H1 (cell line): ENCODE results near the gene DAPK1. TPM values are rescaled to one million over a fixed set of nuclear protein-coding genes. Genes with fewer than 3 reads are reported as not detected.

Source experiments
- CTCF ChIA-PET: fragments of 300-600 bp; sonication (Branson Sonifier 250); formaldehyde crosslinking; loops from one replicate; lab custom pipeline; 2021; ENCODE audit not compliant: partially characterized antibody; lab: Charles Lee
- POLR2A ChIA-PET: fragments of 300-600 bp; sonication (Branson Sonifier 250); formaldehyde crosslinking; loops from one replicate; lab custom pipeline; 2021; ENCODE audit warnings: inconsistent platforms; ENCODE audit not compliant: partially characterized antibody; lab: Charles Lee
- DNase-seq, 2 experiments: peaks; one replicate each; pipeline versions ENCODE4 v3.0.0 to v3.0.0-alpha.2; 2010 to 2022; ENCODE audit warnings: low spot score in 2 of 2, low read depth in 1 of 2, mixed read lengths in 1 of 2
- FAIRE-seq: peaks from 2 replicates; lab custom pipeline; 2011; peaks lifted over from hg19 to GRCh38; lab: Jason Lieb, UNC
- H2AFZ ChIP-seq: 2 replicates; pipeline ENCODE4 v1.8.1; 2012; ENCODE audit warnings: low read length, inconsistent platforms
- H2AK5ac ChIP-seq: 2 replicates; pipeline ENCODE4 v1.6.1; 2013; ENCODE audit warnings: low read depth, low read length
- H2BK120ac ChIP-seq: replicated peaks from 2 replicates; pipeline ENCODE3; 2013; ENCODE audit warnings: low read depth, low read length, inconsistent platforms
- H2BK12ac ChIP-seq: 2 replicates; pipeline ENCODE4 v1.6.1; 2013; ENCODE audit warnings: low read depth, low read length
- H2BK15ac ChIP-seq: 2 replicates; pipeline ENCODE4 v1.6.1; 2013; ENCODE audit warnings: low read length
- H2BK20ac ChIP-seq: 2 replicates; pipeline ENCODE4 v1.6.1; 2013; ENCODE audit warnings: low read length
- H2BK5ac ChIP-seq: 2 replicates; pipeline ENCODE4 v1.6.1; 2013; ENCODE audit warnings: low read depth, low read length
- H3K14ac ChIP-seq: 2 replicates; pipeline ENCODE4 v1.6.1; 2013; ENCODE audit warnings: inconsistent platforms; ENCODE audit not compliant: insufficient read length
- H3K18ac ChIP-seq: 2 replicates; pipeline ENCODE4 v1.6.1; 2013; ENCODE audit warnings: low read length; ENCODE audit errors: extremely low read depth
- H3K23ac ChIP-seq: 2 replicates; pipeline ENCODE4 v1.6.1; 2013; ENCODE audit warnings: inconsistent platforms; ENCODE audit not compliant: insufficient read length
- H3K23me2 ChIP-seq: 2 replicates; pipeline ENCODE4 v1.6.1; 2013; ENCODE audit warnings: low read depth, low read length
- H3K27ac ChIP-seq: 2 replicates; pipeline ENCODE4 v1.6.1; 2011; ENCODE audit warnings: low read depth, low read length, inconsistent platforms
- H3K27me3 ChIP-seq, 4 experiments: replicated peaks in 1 of 4; 1 replicate in 1 of 4; 2 replicates in 3 of 4; pipeline versions ENCODE4 v1.6.1 to v1.8.1; 2011 to 2013; ENCODE audit warnings: low read length in 3 of 4, mild to moderate bottlenecking in 3 of 4, inconsistent platforms in 2 of 4, mixed read lengths in 2 of 4, moderate library complexity in 1 of 4; ENCODE audit not compliant: control insufficient read depth in 3 of 4, insufficient read depth in 3 of 4; ENCODE audit errors: extremely low read depth in 1 of 4
- H3K36me3 ChIP-seq, 4 experiments: 2 replicates each; pipeline versions ENCODE4 v1.6.1 to v1.8.1; 2011 to 2013; ENCODE audit warnings: mild to moderate bottlenecking in 4 of 4, low read length in 3 of 4, moderate library complexity in 2 of 4, control low read depth in 1 of 4, inconsistent platforms in 1 of 4; ENCODE audit not compliant: insufficient read depth in 4 of 4, control insufficient read depth in 2 of 4
- H3K4ac ChIP-seq: replicated peaks from 2 replicates; pipeline ENCODE3; 2013; ENCODE audit warnings: low read length, low read depth, mixed read lengths, inconsistent platforms; ENCODE audit not compliant: insufficient read length
- H3K4me1 ChIP-seq, 4 experiments: replicated peaks in 1 of 4; 1 replicate in 1 of 4; 2 replicates in 3 of 4; pipeline versions ENCODE4 v1.6.1 to v1.8.1; 2011 to 2013; ENCODE audit warnings: low read length in 3 of 4, inconsistent platforms in 2 of 4, mixed read lengths in 1 of 4; ENCODE audit not compliant: insufficient read depth in 4 of 4, control insufficient read depth in 3 of 4
- H3K4me2 ChIP-seq, 2 experiments: 2 replicates each; pipeline versions ENCODE4 v1.6.1 to v1.8.1; 2011 to 2013; ENCODE audit warnings: low read depth in 2 of 2, low read length in 2 of 2, control low read depth in 1 of 2, inconsistent platforms in 1 of 2, mild to moderate bottlenecking in 1 of 2; ENCODE audit not compliant: insufficient read depth in 1 of 2
- H3K4me3 ChIP-seq, 4 experiments: fragments of 200-600, 300-600 bp in 1 of 4; sonication (generic), shearing (Covaris generic), sonication (Bioruptor Twin) in 1 of 4; 2 replicates each; pipeline versions ENCODE4 v1.5.1 to v1.8.1; 2011 to 2016; ENCODE audit warnings: low read length in 4 of 4, low read depth in 3 of 4, control low read depth in 2 of 4, inconsistent platforms in 2 of 4, mild to moderate bottlenecking in 2 of 4, mixed read lengths in 1 of 4, moderate library complexity in 1 of 4; ENCODE audit not compliant: insufficient read depth in 2 of 4; ENCODE audit errors: extremely low read depth in 1 of 4
- H3K56ac ChIP-seq: replicated peaks from 2 replicates; pipeline ENCODE3; 2013; ENCODE audit warnings: low read depth, mild to moderate bottlenecking, mixed read lengths, low read length, inconsistent platforms; ENCODE audit not compliant: insufficient read length
- H3K79me1 ChIP-seq: 2 replicates; pipeline ENCODE4 v1.6.1; 2013; ENCODE audit warnings: low read depth, low read length, control low read depth
- H3K79me2 ChIP-seq, 2 experiments: 2 replicates each; pipeline versions ENCODE4 v1.6.1 to v1.8.1; 2012 to 2013; ENCODE audit warnings: low read length in 2 of 2, mild to moderate bottlenecking in 2 of 2, inconsistent platforms in 1 of 2; ENCODE audit not compliant: insufficient read depth in 2 of 2, control insufficient read depth in 1 of 2
- H3K9ac ChIP-seq, 4 experiments: replicated peaks in 1 of 4; 1 replicate in 1 of 4; 2 replicates in 3 of 4; pipeline versions ENCODE4 v1.6.1 to v1.8.1; 2011 to 2013; ENCODE audit warnings: low read depth in 3 of 4, low read length in 3 of 4, control low read depth in 2 of 4, mild to moderate bottlenecking in 2 of 4, moderate library complexity in 2 of 4, inconsistent platforms in 1 of 4; ENCODE audit errors: extremely low read depth in 1 of 4
- H3K9me3 ChIP-seq, 2 experiments: 2 replicates each; pipeline versions ENCODE4 v1.6.1 to v1.8.1; 2012 to 2013; ENCODE audit warnings: mild to moderate bottlenecking in 2 of 2, moderate library complexity in 2 of 2, control low read depth in 1 of 2, inconsistent platforms in 1 of 2, low read depth in 1 of 2, low read length in 1 of 2, mixed read lengths in 1 of 2; ENCODE audit not compliant: insufficient read depth in 2 of 2
- H4K20me1 ChIP-seq, 2 experiments: replicated peaks in 1 of 2; 2 replicates each; pipeline versions ENCODE3 to v1.8.1; 2011 to 2013; ENCODE audit warnings: inconsistent platforms in 2 of 2, low read length in 2 of 2, mild to moderate bottlenecking in 1 of 2; ENCODE audit not compliant: insufficient read depth in 2 of 2, control insufficient read depth in 1 of 2
- H4K5ac ChIP-seq: 2 replicates; pipeline ENCODE4 v1.6.1; 2013; ENCODE audit warnings: low read length, low read depth, mixed read lengths, inconsistent platforms; ENCODE audit not compliant: insufficient read length
- H4K8ac ChIP-seq: 2 replicates; pipeline ENCODE4 v1.8.0; 2013; ENCODE audit warnings: mild to moderate bottlenecking, moderate library complexity, low read length, inconsistent platforms; ENCODE audit not compliant: insufficient read depth; ENCODE audit errors: extremely low read depth
- H4K91ac ChIP-seq: replicated peaks from 2 replicates; pipeline ENCODE3; 2013; ENCODE audit warnings: low read length, mixed read lengths, inconsistent platforms; ENCODE audit not compliant: insufficient read length
- ATF2 ChIP-seq: IDR thresholded peaks from 2 replicates; pipeline ENCODE4 v1.6.1; 2012; ENCODE audit warnings: low read length, inconsistent platforms
- ATF3 ChIP-seq: IDR thresholded peaks from 2 replicates; pipeline ENCODE4 v1.6.1; 2011; ENCODE audit warnings: low read depth, mild to moderate bottlenecking, low read length; ENCODE audit not compliant: insufficient read depth
- BACH1 ChIP-seq: IDR thresholded peaks from 2 replicates; pipeline ENCODE4 v1.6.1; 2012; ENCODE audit warnings: low read length, improper control_type of control experiment
- CBX5 ChIP-seq: fragments of 300-800, 300-1000 bp; sonication (generic); IDR thresholded peaks from 2 replicates; pipeline ENCODE4 v1.7.1; 2016; ENCODE audit warnings: antibody characterized with exemption, low read length, low read depth
- HDAC2 ChIP-seq, 2 experiments: fragments of 300-600 bp in 1 of 2; sonication (generic) in 1 of 2; IDR thresholded peaks; 2 replicates each; pipeline ENCODE4 v1.6.1; 2011 to 2012; ENCODE audit warnings: low read depth in 2 of 2, low read length in 2 of 2, mild to moderate bottlenecking in 2 of 2, moderate library complexity in 2 of 2, borderline replicate concordance in 1 of 2, inconsistent platforms in 1 of 2
- JUN ChIP-seq: IDR thresholded peaks from 2 replicates; pipeline ENCODE4 v1.6.1; 2011; ENCODE audit warnings: low read depth, mild to moderate bottlenecking, improper control_type of control experiment, low read length
- KDM5A ChIP-seq: fragments of 200-600 bp; IDR thresholded peaks from 2 replicates; pipeline ENCODE4 v1.7.1; 2012; ENCODE audit warnings: mild to moderate bottlenecking, low read length, inconsistent platforms, mixed read lengths
- MAX ChIP-seq: IDR thresholded peaks from 2 replicates; pipeline ENCODE4 v1.6.1; 2012; ENCODE audit warnings: inconsistent platforms
- PHF8 ChIP-seq: fragments of 200-600 bp; sonication (generic); conservative IDR thresholded peaks from 2 replicates; pipeline ENCODE4 v1.7.1; 2012; ENCODE audit warnings: low read depth, mild to moderate bottlenecking, inconsistent platforms, low read length, moderate library complexity
- POLR2AphosphoS5 ChIP-seq: IDR thresholded peaks from 2 replicates; pipeline ENCODE4 v1.6.1; 2011; ENCODE audit warnings: low read depth, low read length
- SP4 ChIP-seq: IDR thresholded peaks from 2 replicates; pipeline ENCODE4 v1.6.1; 2012; ENCODE audit warnings: low read length, inconsistent platforms
- TEAD4 ChIP-seq: IDR thresholded peaks from 2 replicates; pipeline ENCODE4 v1.6.1; 2012; ENCODE audit warnings: low read depth, low read length, inconsistent platforms, mixed read lengths
- YY1 ChIP-seq: IDR thresholded peaks from 2 replicates; pipeline ENCODE4 v1.6.1; 2011; ENCODE audit warnings: low read depth, mild to moderate bottlenecking, low read length
- ZNF274 ChIP-seq: IDR thresholded peaks from 2 replicates; pipeline ENCODE4 v1.7.0; 2012; ENCODE audit warnings: low read length, borderline replicate concordance; ENCODE audit errors: extremely low read depth
- polyA plus RNA-seq, 7 experiments: library from polyadenylated mRNA; depleted of rRNA in 3 of 7; stranded (reverse) in 5 of 7; unstranded in 2 of 7; fragments of >200 nt in 5 of 7; fragments of 200-250 nt in 2 of 7; gene quantifications; 1 replicate in 5 of 7; 2 replicates in 1 of 7; 4 replicates in 1 of 7; pipeline versions ENCODE4 v1.2.1 to v1.2.3, GENCODE V29; 2011 to 2013; ENCODE audit warnings: missing spikeins in 2 of 7, mixed read lengths in 2 of 7
- total RNA-seq: library from RNA; stranded (reverse); fragmentation: NEBNext Ultra II Directional; extraction: Animal tissue kit (Norgen Biotek cat#: 25700); gene quantifications from 2 replicates; pipeline ENCODE4 v1.2.1, GENCODE V29; 2021

Gene DAPK1
- total and polyA plus RNA-seq, 2 of the 8 experiments (the other 6 are each of a cell fraction or from before 2014, with no cell fraction given): 62.4 to 131 TPM

- H3K56ac ChIP-seq: no peak overlapping the region
- H2BK20ac ChIP-seq: no peak overlapping the region
- H3K18ac ChIP-seq: no peak overlapping the region
- no peak overlapping the region for H4K91ac ChIP-seq
- no peak overlapping the region for H2AFZ ChIP-seq
- no peak overlapping the region for H2BK5ac ChIP-seq
- H3K79me1 ChIP-seq: no peaks in the 10 kb centered on the region
- H2BK12ac ChIP-seq: no peak overlapping the region
- H3K9me3 ChIP-seq: no peaks in the 10 kb centered on the region
- no peak overlapping the region for H4K5ac ChIP-seq
- no peaks in the 10 kb centered on the region for H3K79me2 ChIP-seq
- no peak overlapping the region for H3K23ac ChIP-seq
- H2BK15ac ChIP-seq: no peak overlapping the region
- H3K9ac ChIP-seq: no peak overlapping the region
- FAIRE-seq (no peak), DNase-seq (no peak)
- H3K27me3 ChIP-seq: no peaks in the 10 kb centered on the region; a peak in 1 of 7 replicates
- H3K36me3 ChIP-seq: no peaks in the 10 kb centered on the region; a peak in 1 of 8 replicates
- no peak overlapping the region for H4K8ac ChIP-seq
- POLR2A ChIA-PET: no interaction called here
- H4K20me1 ChIP-seq: no peaks in the 10 kb centered on the region
- H3K27ac ChIP-seq: no peak overlapping the region
- H3K4me1 ChIP-seq: peaks cover 0 to 4% (median 2%) of the 10 kb centered on the region in 4 experiments; a peak in 5 of 7 replicates
- no peak overlapping the region for H2AK5ac ChIP-seq
- no peak overlapping the region for H3K4me2 ChIP-seq
- CTCF ChIA-PET: no interaction called here
- H3K14ac ChIP-seq: no peak overlapping the region
- no peaks in the 10 kb centered on the region for H3K23me2 ChIP-seq
- H3K4me3 ChIP-seq: no peak overlapping the region
- H2BK120ac ChIP-seq: no peak overlapping the region
- H3K4ac ChIP-seq: no peak overlapping the region
- TF ChIP-seq KDM5A: no peak
- no peak for TF ChIP-seq ATF2
- no peak for TF ChIP-seq POLR2AphosphoS5
- no peak for TF ChIP-seq YY1
- TF ChIP-seq JUN: no peak
- no peak for TF ChIP-seq HDAC2 (IDR thresholded peaks at IDR 0.05; ENCODE audit: borderline replicate concordance in 1 of 2, low read depth in 2 of 2, low read length in 2 of 2)
- TF ChIP-seq CBX5: no peak
- TF ChIP-seq SP4: no peak
- no peak for TF ChIP-seq BACH1
- TF ChIP-seq MAX: no peak
- no peak for TF ChIP-seq ATF3
- TF ChIP-seq TEAD4: no peak
- no peak for TF ChIP-seq ZNF274
- no peak for TF ChIP-seq PHF8
These were observed 6.8 kb upstream of the DAPK1 start for GRCh38 chr9:87490907-87491306.
